Testis (tissue), 2 donors: ENCODE data around the gene TSNAX.

Experiments
- POLR2A ChIP-seq: fragments of 450-650 bp; IDR thresholded peaks from one replicate; pipeline ENCODE4 v1.6.1; 2017; ENCODE audit warnings: antibody characterized with exemption, mild to moderate bottlenecking, moderate library complexity
- TF ChIP-seq, protein P1 (sequence below), 3 experiments: fragments of 450-650 bp in 2 of 3; fragments of 200-600 bp in 1 of 3; sonication (generic) in 1 of 3; IDR thresholded peaks; one replicate each; pipeline ENCODE4 v1.5.1; 2016 to 2019; ENCODE audit warnings: antibody characterized with exemption in 3 of 3, mild to moderate bottlenecking in 2 of 3, moderate library complexity in 1 of 3

DNA sequence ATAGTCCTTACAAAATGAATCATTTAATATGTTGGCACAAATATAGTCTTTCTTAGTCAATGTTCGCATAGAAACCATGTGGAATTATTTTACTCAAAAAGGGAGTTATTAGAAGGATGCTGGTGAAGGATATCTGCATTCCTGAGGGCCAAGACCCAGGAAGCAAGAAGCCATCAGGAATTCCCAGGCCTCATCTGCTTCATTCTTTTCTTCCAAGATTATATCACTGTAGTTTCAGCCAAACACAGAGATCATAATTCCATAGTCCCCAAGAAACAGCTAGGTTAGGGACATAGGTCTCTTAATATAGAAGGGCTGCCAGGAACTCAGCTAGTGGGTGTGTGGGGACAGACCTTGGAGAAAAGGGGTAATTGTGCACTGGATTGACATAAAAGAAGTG, 69.5 kb downstream of the TSNAX start:
- TF ChIP-seq, protein P1, sequence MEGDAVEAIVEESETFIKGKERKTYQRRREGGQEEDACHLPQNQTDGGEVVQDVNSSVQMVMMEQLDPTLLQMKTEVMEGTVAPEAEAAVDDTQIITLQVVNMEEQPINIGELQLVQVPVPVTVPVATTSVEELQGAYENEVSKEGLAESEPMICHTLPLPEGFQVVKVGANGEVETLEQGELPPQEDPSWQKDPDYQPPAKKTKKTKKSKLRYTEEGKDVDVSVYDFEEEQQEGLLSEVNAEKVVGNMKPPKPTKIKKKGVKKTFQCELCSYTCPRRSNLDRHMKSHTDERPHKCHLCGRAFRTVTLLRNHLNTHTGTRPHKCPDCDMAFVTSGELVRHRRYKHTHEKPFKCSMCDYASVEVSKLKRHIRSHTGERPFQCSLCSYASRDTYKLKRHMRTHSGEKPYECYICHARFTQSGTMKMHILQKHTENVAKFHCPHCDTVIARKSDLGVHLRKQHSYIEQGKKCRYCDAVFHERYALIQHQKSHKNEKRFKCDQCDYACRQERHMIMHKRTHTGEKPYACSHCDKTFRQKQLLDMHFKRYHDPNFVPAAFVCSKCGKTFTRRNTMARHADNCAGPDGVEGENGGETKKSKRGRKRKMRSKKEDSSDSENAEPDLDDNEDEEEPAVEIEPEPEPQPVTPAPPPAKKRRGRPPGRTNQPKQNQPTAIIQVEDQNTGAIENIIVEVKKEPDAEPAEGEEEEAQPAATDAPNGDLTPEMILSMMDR (IDR thresholded peaks at IDR 0.05) = no peak
- no peak for TF ChIP-seq POLR2A
